NCI-H1436 treated with DMSO at 0.1 percent for 48 hours (cell line): Measurements from ENCODE around the gene PURA.
"Not testable (repeated sequence)": the region's sequence is repeated elsewhere in the genome, so short reads cannot be mapped to it uniquely, and the experiment has no call there.

Source experiments
- DNase-seq: peaks from one replicate; lab custom pipeline; 2025; lab: John Stamatoyannopoulos, UW

PURA gene

GRCh38 chr5:140135127-140135526 lies 21.2 kb downstream of the PURA start:
- no peak for DNase-seq

GRCh38 chr5:140136624-140137023 lies 22.7 kb downstream of the PURA start:
- no peak for DNase-seq

- DNase-seq: no peak
These were observed 26.5 kb downstream of the PURA start for GRCh38 chr5:140140435-140140834.

GRCh38 chr5:140141241-140141640 lies 27.3 kb downstream of the PURA start:
- no peak for DNase-seq

GRCh38 chr5:140142246-140142645 lies 28.3 kb downstream of the PURA start:
- no peak for DNase-seq

- no peak for DNase-seq
These were observed 28.9 kb downstream of the PURA start for GRCh38 chr5:140142856-140143255.

- DNase-seq: no peak
These were observed 29.8 kb downstream of the PURA start for GRCh38 chr5:140143521-140144258.

GRCh38 chr5:140145256-140145655 lies 31.3 kb downstream of the PURA start:
- DNase-seq: no peak

- DNase-seq: no peak
These were observed 32.1 kb downstream of the PURA start for GRCh38 chr5:140145818-140146522.

GRCh38 chr5:140146523-140146842 lies 32.6 kb downstream of the PURA start:
- DNase-seq: no peak

- no peak for DNase-seq
These were observed 33.6 kb downstream of the PURA start for GRCh38 chr5:140147460-140147859.

- no peak for DNase-seq
These were observed 34.6 kb downstream of the PURA start for GRCh38 chr5:140148508-140148907.

GRCh38 chr5:140150201-140150600 lies 36.3 kb downstream of the PURA start:
- DNase-seq: no peak

- no peak for DNase-seq
These were observed 37.5 kb downstream of the PURA start for GRCh38 chr5:140151144-140152021.

GRCh38 chr5:140152022-140152999 lies 38.4 kb downstream of the PURA start:
- no peak for DNase-seq

- DNase-seq: no peak
These were observed 39.3 kb downstream of the PURA start for GRCh38 chr5:140153255-140153654.

- no peak for DNase-seq
These were observed 40.0 kb downstream of the PURA start for GRCh38 chr5:140153905-140154304.

- not testable (repeated sequence) for DNase-seq
These were observed 40.9 kb downstream of the PURA start for GRCh38 chr5:140154710-140155381.

GRCh38 chr5:140157032-140157781 lies 43.3 kb downstream of the PURA start:
- DNase-seq: peak; percentile 39
